ACC112 (cell line): ENCODE results near the gene TPR.
A peak's percentile ranks its signal among the peaks of the same experiment; 100 is the strongest.
"Not testable (repeated sequence)": the region's sequence is repeated elsewhere in the genome, so short reads cannot be mapped to it uniquely, and the experiment has no call there.

Source experiments
- H2AFZ ChIP-seq: fragments of 200-600 bp; sonication (generic); one replicate; pipeline ENCODE4 v1.6.0; 2017; ENCODE audit warnings: antibody characterized with exemption, low read length; ENCODE audit not compliant: unreplicated experiment
- H3K27ac ChIP-seq: fragments of 200-600 bp; sonication (generic); 2 replicates; pipeline ENCODE4 v1.5.1; 2014; ENCODE audit warnings: low read depth, mild to moderate bottlenecking, antibody characterized with exemption, low read length, moderate library complexity
- H3K27me3 ChIP-seq: fragments of 200-600 bp; sonication (generic); 2 replicates; pipeline ENCODE4 v1.6.1; 2014; ENCODE audit warnings: mild to moderate bottlenecking, antibody characterized with exemption, low read length, moderate library complexity, mixed read lengths; ENCODE audit not compliant: insufficient read depth
- H3K36me3 ChIP-seq: fragments of 200-600 bp; sonication (generic); 2 replicates; pipeline ENCODE4 v1.6.1; 2016; ENCODE audit warnings: mild to moderate bottlenecking, antibody characterized with exemption, low read length, moderate library complexity, mixed read lengths; ENCODE audit not compliant: insufficient read depth
- H3K4me1 ChIP-seq: fragments of 200-600 bp; sonication (generic); one replicate; pipeline ENCODE4 v1.6.1; 2016; ENCODE audit warnings: low read length, mixed read lengths; ENCODE audit not compliant: insufficient read depth, unreplicated experiment, control insufficient read depth
- H3K4me3 ChIP-seq: fragments of 200-600 bp; sonication (generic); 2 replicates; pipeline ENCODE4 v1.5.1; 2014; ENCODE audit warnings: mild to moderate bottlenecking, low read depth, low read length
- H3K79me2 ChIP-seq: fragments of 200-600 bp; sonication (generic); one replicate; pipeline ENCODE4 v1.6.0; 2016; ENCODE audit warnings: low read length; ENCODE audit not compliant: control insufficient read depth, unreplicated experiment, insufficient read depth

Gene TPR

DNA sequence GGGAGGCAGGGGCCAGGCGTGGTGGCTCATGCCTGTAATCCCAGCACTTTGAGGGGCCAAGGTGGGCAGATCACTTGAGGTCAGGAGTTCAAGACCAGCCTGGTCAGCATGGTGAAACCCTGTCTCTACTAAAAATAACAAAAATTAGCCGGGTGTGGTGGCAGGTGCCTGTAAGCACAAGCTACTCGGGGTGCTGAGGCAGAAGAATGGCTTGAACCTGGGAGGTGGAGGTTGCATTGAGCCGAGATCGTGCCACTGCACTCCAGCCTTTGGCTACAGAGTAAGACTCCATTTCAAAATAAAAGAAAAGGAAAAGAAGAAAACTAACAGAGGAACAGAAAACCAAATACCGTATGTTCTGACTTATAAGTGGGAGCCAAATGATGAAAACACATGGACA, 17.7 kb upstream of the TPR start:
- Histone ChIP-seq H3K36me3 (peaks cover 46% of the 10 kb centered on the region), H3K27ac (peak overlapping the region; percentile 36; the same call in 1 of the 2 replicates)
- H3K79me2 ChIP-seq, H3K4me3 ChIP-seq, H3K27me3 ChIP-seq, H3K4me1 ChIP-seq, H2AFZ ChIP-seq: not testable (repeated sequence)

GRCh38 chr1:186391841-186392240, 16.8 kb upstream of the TPR start:
- H3K4me1 ChIP-seq, result peaks cover 5% of the 10 kb centered on the region
- no peak overlapping the region for H3K4me3 ChIP-seq
- H2AFZ ChIP-seq, result no peak overlapping the region
- no peak overlapping the region for H3K27ac ChIP-seq
- peaks cover 44% of the 10 kb centered on the region for H3K36me3 ChIP-seq
- peaks cover 2% of the 10 kb centered on the region for H3K79me2 ChIP-seq
- H3K27me3 ChIP-seq, result no peaks in the 10 kb centered on the region

DNA sequence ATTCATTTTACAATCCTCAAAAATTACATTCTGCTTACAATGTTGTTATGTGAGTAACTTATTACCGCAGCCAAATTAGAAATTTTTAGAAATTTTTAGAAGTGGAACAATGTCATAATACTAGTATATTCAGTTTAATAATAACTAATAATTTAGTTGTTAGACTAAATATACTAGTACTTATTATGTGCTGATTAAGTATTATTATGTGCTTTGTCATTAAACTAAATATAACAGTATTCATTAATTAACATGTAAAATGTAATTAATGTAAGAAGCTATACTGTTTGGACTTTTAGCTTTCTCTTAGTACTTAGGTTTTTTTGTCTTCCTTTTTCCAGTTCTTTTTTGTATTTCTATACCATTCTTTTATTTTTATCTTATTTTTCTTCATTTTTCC, 15.9 kb upstream of the TPR start:
- H3K27me3 ChIP-seq, result no peaks in the 10 kb centered on the region
- no peak overlapping the region for H3K4me3 ChIP-seq
- H3K4me1 ChIP-seq, result peaks cover 5% of the 10 kb centered on the region
- H3K79me2 ChIP-seq, result peaks cover 2% of the 10 kb centered on the region
- H3K27ac ChIP-seq, result no peak overlapping the region
- H2AFZ ChIP-seq, result no peak overlapping the region
- H3K36me3 ChIP-seq, result peaks cover 41% of the 10 kb centered on the region

- H2AFZ ChIP-seq, result no peak overlapping the region
- H3K27me3 ChIP-seq, result no peaks in the 10 kb centered on the region
- peaks cover 34% of the 10 kb centered on the region for H3K36me3 ChIP-seq
- peaks cover 6% of the 10 kb centered on the region for H3K79me2 ChIP-seq
- no peak overlapping the region for H3K4me3 ChIP-seq
- H3K27ac ChIP-seq, result no peak overlapping the region
- H3K4me1 ChIP-seq, result no peaks in the 10 kb centered on the region
These were observed 11.8 kb upstream of the TPR start for GRCh38 chr1:186386725-186387383.

DNA sequence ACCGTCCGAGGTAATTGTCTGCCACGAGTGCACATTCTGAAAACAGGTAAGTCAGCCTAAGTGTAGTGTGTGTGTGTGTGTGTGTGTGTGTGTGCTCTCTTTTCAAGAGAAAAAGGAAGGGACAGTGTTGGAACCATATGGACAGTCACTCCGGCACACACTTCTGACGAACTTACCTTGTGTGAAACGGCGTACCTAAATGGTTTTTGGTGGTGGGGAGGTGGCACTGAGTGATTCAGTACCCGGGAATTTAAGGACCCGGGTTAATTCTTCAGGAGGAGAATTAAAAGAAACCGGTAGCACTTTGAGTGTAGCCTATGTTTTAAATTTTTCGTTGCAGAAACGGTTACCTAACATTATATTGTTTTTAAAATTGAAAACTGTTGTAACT, 871 bp upstream of the TPR start:
- Histone ChIP-seq H2AFZ (peak overlapping the region; percentile 67), H3K4me1 (peaks cover 17% of the 10 kb centered on the region), H3K27me3 (no peaks in the 10 kb centered on the region), H3K36me3 (peaks cover 25% of the 10 kb centered on the region), H3K4me3 (peak overlapping the region; percentile 92), H3K27ac (peak overlapping the region; percentile 92), H3K79me2 (peaks cover 80% of the 10 kb centered on the region)

GRCh38 chr1:186374303-186375151, 526 bp downstream of the TPR start:
- no peaks in the 10 kb centered on the region for H3K27me3 ChIP-seq
- peak overlapping the region; percentile 92 for H3K4me3 ChIP-seq
- H3K4me1 ChIP-seq, result peaks cover 17% of the 10 kb centered on the region
- peaks cover 30% of the 10 kb centered on the region for H3K36me3 ChIP-seq
- H3K79me2 ChIP-seq, result peaks cover 83% of the 10 kb centered on the region
- peak overlapping the region; percentile 88 for H2AFZ ChIP-seq
- H3K27ac ChIP-seq, result peak overlapping the region; percentile 92

DNA sequence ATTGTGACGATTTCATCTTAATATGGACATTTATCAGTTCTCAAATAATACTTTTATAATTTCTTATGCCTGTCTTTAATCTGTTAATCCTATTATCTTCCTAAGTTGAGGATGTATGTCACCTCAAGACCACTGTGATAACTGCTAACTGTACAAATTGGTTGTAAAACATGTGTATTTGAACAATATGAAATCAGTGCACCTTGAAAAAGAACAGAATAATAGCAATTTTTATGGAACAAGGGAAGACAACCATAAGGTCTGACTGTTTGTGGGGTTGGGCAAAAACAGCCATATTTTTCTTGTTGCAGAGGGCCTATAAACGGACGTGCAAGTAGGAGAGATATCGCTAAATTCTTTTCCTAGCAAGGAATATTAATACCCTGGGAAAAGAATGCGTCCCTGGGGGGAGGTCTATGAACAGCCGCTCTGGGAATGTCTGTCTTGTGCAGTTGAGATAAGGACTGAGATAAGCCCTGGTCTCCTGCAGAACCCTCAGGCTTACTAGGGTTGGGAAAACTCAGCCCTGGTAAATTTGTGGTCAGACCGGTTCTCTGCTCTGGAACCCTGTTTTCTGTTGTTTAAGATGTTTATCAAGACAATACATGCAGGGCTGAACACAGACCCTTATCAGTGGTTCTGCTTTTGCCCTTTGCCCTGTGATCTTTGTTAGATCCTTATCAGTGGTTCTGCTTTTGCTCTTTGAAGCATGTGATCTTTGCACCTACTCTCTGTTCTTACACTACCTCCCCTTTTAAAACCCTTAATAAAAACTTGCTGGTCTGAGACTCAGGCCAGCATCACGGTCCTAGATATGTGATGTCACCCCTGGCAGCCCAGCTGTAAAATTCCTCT, 27.0 kb downstream of the TPR start:
- H3K27ac ChIP-seq, H3K4me3 ChIP-seq, H3K79me2 ChIP-seq, H3K27me3 ChIP-seq, H2AFZ ChIP-seq, H3K4me1 ChIP-seq: not testable (repeated sequence)
- H3K36me3 ChIP-seq, result peaks cover 67% of the 10 kb centered on the region

GRCh38 chr1:186340772-186341171, 34.3 kb downstream of the TPR start:
- H3K79me2 ChIP-seq, result no peaks in the 10 kb centered on the region
- H3K27ac ChIP-seq, result no peak overlapping the region
- H3K27me3 ChIP-seq, result no peaks in the 10 kb centered on the region
- H3K4me1 ChIP-seq, result no peaks in the 10 kb centered on the region
- H2AFZ ChIP-seq, result no peak overlapping the region
- H3K36me3 ChIP-seq, result peaks cover 77% of the 10 kb centered on the region
- no peak overlapping the region for H3K4me3 ChIP-seq

GRCh38 chr1:186337554-186337953, 37.5 kb downstream of the TPR start:
- Histone ChIP-seq H2AFZ (no peak overlapping the region), H3K36me3 (peaks cover 72% of the 10 kb centered on the region), H3K27me3 (no peaks in the 10 kb centered on the region), H3K27ac (no peak overlapping the region), H3K79me2 (no peaks in the 10 kb centered on the region), H3K4me1 (no peaks in the 10 kb centered on the region), H3K4me3 (no peak overlapping the region)

DNA sequence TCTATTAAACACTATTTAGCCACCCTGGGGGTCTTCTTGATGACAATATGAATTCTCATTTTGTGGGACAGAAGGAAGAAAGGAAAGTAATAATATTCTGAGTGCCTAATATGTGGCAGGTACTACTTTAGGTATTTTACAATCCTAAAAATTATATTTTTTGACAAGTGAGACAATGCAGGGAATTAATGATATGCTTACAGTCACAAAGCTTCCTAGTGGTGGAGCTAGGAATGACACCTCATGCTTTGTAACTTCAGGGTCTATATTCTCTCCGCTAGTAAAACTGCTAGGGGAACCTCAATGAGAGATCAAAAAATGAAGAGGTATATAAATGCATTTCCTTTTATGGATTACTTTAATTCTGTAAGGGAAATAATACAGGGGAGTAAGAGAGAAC, 44.3 kb downstream of the TPR start:
- H3K4me1 ChIP-seq, result no peaks in the 10 kb centered on the region
- H3K79me2 ChIP-seq, result no peaks in the 10 kb centered on the region
- no peak overlapping the region for H3K4me3 ChIP-seq
- peaks cover 64% of the 10 kb centered on the region for H3K36me3 ChIP-seq
- H2AFZ ChIP-seq, result no peak overlapping the region
- no peaks in the 10 kb centered on the region for H3K27me3 ChIP-seq
- no peak overlapping the region for H3K27ac ChIP-seq
